Ishikawa (cell line): ENCODE data around the gene APOA5.

ENCODE experiments used
- CEBPB ChIP-seq: IDR thresholded peaks from 2 replicates; pipeline ENCODE4 v1.6.1; 2012
- CREB1 ChIP-seq: IDR thresholded peaks from 2 replicates; pipeline ENCODE4 v1.6.1; 2012; ENCODE audit warnings: low read depth
- EGR1 ChIP-seq: IDR thresholded peaks from 2 replicates; pipeline ENCODE4 v1.6.1; 2012
- EP300 ChIP-seq: IDR thresholded peaks from 2 replicates; pipeline ENCODE4 v1.6.1; 2012; ENCODE audit warnings: borderline replicate concordance
- FOXM1 ChIP-seq: IDR thresholded peaks from 2 replicates; pipeline ENCODE4 v1.6.1; 2012; ENCODE audit warnings: low read depth, borderline replicate concordance
- MAX ChIP-seq: IDR thresholded peaks from 2 replicates; pipeline ENCODE4 v1.6.1; 2012
- NFIC ChIP-seq: IDR thresholded peaks from 2 replicates; pipeline ENCODE4 v1.6.1; 2012
- RAD21 ChIP-seq: IDR thresholded peaks from 2 replicates; pipeline ENCODE4 v1.6.1; 2012; ENCODE audit warnings: low read depth
- REST ChIP-seq: IDR thresholded peaks from 2 replicates; pipeline ENCODE4 v1.6.1; 2012; ENCODE audit warnings: low read depth, mild to moderate bottlenecking
- TAF1 ChIP-seq: IDR thresholded peaks from 2 replicates; pipeline ENCODE4 v1.6.1; 2012; ENCODE audit warnings: low read depth, mild to moderate bottlenecking
- TCF12 ChIP-seq: IDR thresholded peaks from 2 replicates; pipeline ENCODE4 v1.6.1; 2012; ENCODE audit warnings: low read depth
- TEAD4 ChIP-seq: IDR thresholded peaks from 2 replicates; pipeline ENCODE4 v1.6.1; 2012
- USF1 ChIP-seq: IDR thresholded peaks from 2 replicates; pipeline ENCODE4 v1.6.1; 2012
- YY1 ChIP-seq: IDR thresholded peaks from 2 replicates; pipeline ENCODE4 v1.6.1; 2012; ENCODE audit warnings: low read depth
- ZBTB7A ChIP-seq: IDR thresholded peaks from 2 replicates; pipeline ENCODE4 v1.6.1; 2012; ENCODE audit warnings: low read depth

The APOA5 gene

GRCh38 chr11:116791813-116792143 lies at the start of gene APOA5:
Gene APOA5 (minus strand): TSS chr11:116791879. CDS start chr11:116791860, 19 bp downstream.
- TF ChIP-seq NFIC = no peak

GRCh38 chr11:116840746-116841296 lies 49.1 kb upstream of the APOA5 start:
- TF ChIP-seq MAX = no peak
- TF ChIP-seq FOXM1 = no peak
- no peak for TF ChIP-seq RAD21
- no peak for TF ChIP-seq ZBTB7A
- TF ChIP-seq TAF1 = no peak
- no peak for TF ChIP-seq TCF12
- TF ChIP-seq TEAD4 = no peak
- no peak for TF ChIP-seq CEBPB
- no peak for TF ChIP-seq CREB1

GRCh38 chr11:116840224-116840745 lies 48.6 kb upstream of the APOA5 start:
- no peak for TF ChIP-seq TAF1
- no peak for TF ChIP-seq TEAD4
- no peak for TF ChIP-seq EP300
- no peak for TF ChIP-seq REST
- TF ChIP-seq RAD21 = no peak
- TF ChIP-seq YY1 = no peak
- no peak for TF ChIP-seq ZBTB7A

GRCh38 chr11:116838321-116839084 lies 46.8 kb upstream of the APOA5 start:
- TF ChIP-seq EP300 (no peak), TEAD4 (no peak), YY1 (no peak), TCF12 (no peak), ZBTB7A (no peak), FOXM1 (no peak), USF1 (no peak)

GRCh38 chr11:116837231-116838091 lies 45.8 kb upstream of the APOA5 start, which contains the start of gene APOA1:
Gene APOA1 (minus strand): TSS chr11:116837622. CDS start chr11:116837387, 235 bp downstream.
- TF ChIP-seq CREB1 = no peak
- no peak for TF ChIP-seq REST
- no peak for TF ChIP-seq EP300
- no peak for TF ChIP-seq MAX
- no peak for TF ChIP-seq CEBPB
- TF ChIP-seq USF1 = no peak
- TF ChIP-seq RAD21 = no peak
- no peak for TF ChIP-seq EGR1
- no peak for TF ChIP-seq ZBTB7A
- no peak for TF ChIP-seq NFIC
- TF ChIP-seq TEAD4 = no peak
- TF ChIP-seq TCF12 = no peak
- TF ChIP-seq YY1 = no peak
- TF ChIP-seq FOXM1 = no peak
- no peak for TF ChIP-seq TAF1

- TF ChIP-seq TEAD4 = no peak
- no peak for TF ChIP-seq REST
- TF ChIP-seq ZBTB7A = no peak
- no peak for TF ChIP-seq NFIC
- no peak for TF ChIP-seq RAD21
- no peak for TF ChIP-seq EP300
- no peak for TF ChIP-seq MAX
- no peak for TF ChIP-seq CREB1
- no peak for TF ChIP-seq CEBPB
- TF ChIP-seq TAF1 = no peak
- TF ChIP-seq TCF12 = no peak
- no peak for TF ChIP-seq FOXM1
- TF ChIP-seq USF1 = no peak
- TF ChIP-seq EGR1 = no peak
- TF ChIP-seq YY1 = no peak
Measured at GRCh38 chr11:116836632-116836991, 44.9 kb upstream of the APOA5 start.
